H1 (cell line): ENCODE data around the gene CCDC124. TPM values are rescaled to one million over a fixed set of nuclear protein-coding genes. Genes with fewer than 3 reads are reported as not detected.

Experiments
- BCL11A ChIP-seq, 2 experiments: IDR thresholded peaks; one replicate each; pipeline ENCODE4 v1.6.1; 2011; ENCODE audit warnings: low read depth in 2 of 2, low read length in 2 of 2, mild to moderate bottlenecking in 2 of 2
- CTCF ChIP-seq, 3 experiments: IDR thresholded peaks; 1 replicate in 2 of 3; 2 replicates in 1 of 3; pipeline versions ENCODE4 v1.5.1 to v1.6.1; 2011; ENCODE audit warnings: low read length in 3 of 3, mild to moderate bottlenecking in 3 of 3, inconsistent platforms in 2 of 3, low read depth in 1 of 3, moderate library complexity in 1 of 3; ENCODE audit not compliant: insufficient read depth in 1 of 3; ENCODE audit errors: control extremely low read depth in 1 of 3
- polyA plus RNA-seq, 7 experiments: library from polyadenylated mRNA; depleted of rRNA in 3 of 7; stranded (reverse) in 5 of 7; unstranded in 2 of 7; fragments of >200 nt in 5 of 7; fragments of 200-250 nt in 2 of 7; gene quantifications; 1 replicate in 5 of 7; 2 replicates in 1 of 7; 4 replicates in 1 of 7; pipeline versions ENCODE4 v1.2.1 to v1.2.3, GENCODE V29; 2011 to 2013; ENCODE audit warnings: missing spikeins in 2 of 7, mixed read lengths in 2 of 7
- total RNA-seq: library from RNA; stranded (reverse); fragmentation: NEBNext Ultra II Directional; extraction: Animal tissue kit (Norgen Biotek cat#: 25700); gene quantifications from 2 replicates; pipeline ENCODE4 v1.2.1, GENCODE V29; 2021

CCDC124 gene
- total and polyA plus RNA-seq, 2 of the 8 experiments (the other 6 are each of a cell fraction or from before 2014, with no cell fraction given), result 95.2 to 103 TPM

- no peak for TF ChIP-seq CTCF (IDR thresholded peaks at IDR 0.05; ENCODE audit: control extremely low read depth in 1 of 3, insufficient read depth in 1 of 3, low read depth in 1 of 3, low read length in 3 of 3)
- TF ChIP-seq BCL11A (IDR thresholded peaks at IDR 0.05; ENCODE audit: low read depth in 2 of 2, low read length in 2 of 2), result no peak
These were observed 3.8 kb upstream of the CCDC124 start (continued) for GRCh38 chr19:17929056-17929455.
